Sciatic nerve (tissue), 2 donors: ENCODE data around the gene POLR3G. TPM values are rescaled to one million over a fixed set of nuclear protein-coding genes. Genes with fewer than 3 reads are reported as not detected.

Experiments used
- ATAC-seq: fragments of 200-7000 bp; cut with Tn5 transposase; one replicate; pipeline ENCODE4 v1.9.1; 2020; ENCODE audit warnings: mild to moderate bottlenecking, moderate library complexity
- DNase-seq: peaks from one replicate; pipeline ENCODE4 v3.0.0-alpha.2; 2020; ENCODE audit warnings: low spot score
- intact Hi-C: fragments of 100-400 bp; cut with DNase I; formaldehyde crosslinking; loops from one replicate; pipeline ENCODE4 v1.14.2; 2022
- total RNA-seq: library from RNA; stranded (reverse); fragmentation: NEBNext Ultra II Directional; extraction: Animal tissue kit (Norgen Biotek cat#: 25700); gene quantifications from one replicate; pipeline ENCODE4 v1.2.1, GENCODE V29; 2021
- donor health status: DM: no; HTN: no; CAD: no.
- donor health status: DM: no; HTN: no; CAD: no.

POLR3G gene
- total RNA-seq, result 5.6 TPM

DNA sequence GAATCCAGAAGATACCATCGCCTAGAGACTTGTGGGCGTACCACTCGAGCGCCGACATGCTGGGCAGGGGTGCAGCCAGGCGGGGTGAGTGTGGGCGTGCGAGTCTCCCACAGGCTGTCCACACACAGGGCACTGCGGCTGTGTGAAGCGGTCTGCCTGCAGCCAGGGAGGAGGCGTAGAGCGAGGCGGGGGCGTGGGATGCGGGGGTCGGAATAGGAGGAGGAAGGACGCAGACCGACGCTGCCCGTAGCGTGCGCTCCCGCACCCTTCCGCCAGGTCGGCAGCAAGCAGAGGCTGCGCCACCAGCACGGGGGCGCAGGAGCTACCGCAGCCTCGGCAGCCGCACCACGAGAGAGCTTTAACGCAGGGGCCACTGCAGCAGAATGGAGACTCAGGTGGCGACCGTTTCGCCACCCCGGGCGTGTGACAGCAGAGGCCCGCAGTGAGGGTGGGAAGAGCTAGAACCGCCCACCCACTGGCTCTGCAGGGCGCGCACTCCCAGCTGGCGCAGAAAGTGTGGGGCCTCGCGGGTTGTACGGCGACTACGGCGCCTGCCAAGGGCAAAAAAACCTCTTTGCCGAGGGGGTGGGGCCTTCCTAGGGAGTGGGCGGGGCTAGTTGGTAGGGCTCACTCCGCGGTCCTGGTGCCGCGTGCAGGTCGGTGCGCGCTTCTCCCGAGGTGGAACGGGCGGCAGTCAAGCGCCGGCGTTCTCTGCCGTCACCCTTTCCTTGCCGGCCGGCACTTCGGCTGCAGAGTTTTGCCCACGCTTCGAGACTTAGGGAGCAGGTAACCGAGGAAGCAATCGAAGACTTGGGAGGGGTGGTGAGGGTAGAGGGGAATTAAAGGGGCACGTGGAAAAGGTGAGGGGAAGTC is at the start of gene POLR3G, which contains the start of gene MBLAC2:
Gene POLR3G (plus strand): TSS at position 630 of the 873 bp plus-strand sequence. CDS start 10,704 bp downstream, outside the sequence.
Gene MBLAC2 (minus strand): TSS at position 537 of the 873 bp plus-strand sequence. CDS start 479 bp downstream, at position 58.
- DNase-seq (peak; percentile 96), ATAC-seq (peak; percentile 98)
- intact Hi-C loops, result no loop called here

DNA sequence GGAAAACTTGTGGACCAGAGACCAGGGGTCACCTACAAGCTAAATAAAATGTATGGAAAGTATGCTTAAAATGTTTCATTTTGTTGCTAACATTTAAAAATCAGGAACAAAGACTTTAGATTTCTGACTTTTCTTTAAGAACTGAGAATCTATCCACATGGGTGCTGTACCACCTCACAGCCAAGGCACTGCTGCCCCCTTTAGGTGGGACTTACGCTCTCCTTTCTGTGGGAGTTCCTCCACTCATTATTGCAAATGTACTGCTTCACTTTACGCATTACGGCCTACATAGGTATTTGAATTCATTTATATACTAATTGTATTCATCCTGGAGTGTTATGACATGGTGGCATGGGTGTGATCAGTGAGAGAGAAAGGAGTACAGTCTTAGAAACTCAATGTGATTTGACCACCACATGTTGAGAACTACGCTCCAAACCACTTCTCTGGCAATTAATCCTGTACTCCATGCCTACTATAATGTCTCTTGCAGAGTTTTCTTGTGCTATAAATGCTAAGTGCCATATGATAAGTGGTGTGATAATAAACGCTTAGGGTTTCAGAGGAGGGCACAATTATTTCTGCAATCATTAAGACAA is 40.4 kb upstream of the POLR3G start:
- intact Hi-C loops, result loop anchor here (10.0 kb wide), 1 partner anchor 341 kb away; no protein-coding TSS in a partner anchor
- ATAC-seq, result no peak
- no peak for DNase-seq

DNA sequence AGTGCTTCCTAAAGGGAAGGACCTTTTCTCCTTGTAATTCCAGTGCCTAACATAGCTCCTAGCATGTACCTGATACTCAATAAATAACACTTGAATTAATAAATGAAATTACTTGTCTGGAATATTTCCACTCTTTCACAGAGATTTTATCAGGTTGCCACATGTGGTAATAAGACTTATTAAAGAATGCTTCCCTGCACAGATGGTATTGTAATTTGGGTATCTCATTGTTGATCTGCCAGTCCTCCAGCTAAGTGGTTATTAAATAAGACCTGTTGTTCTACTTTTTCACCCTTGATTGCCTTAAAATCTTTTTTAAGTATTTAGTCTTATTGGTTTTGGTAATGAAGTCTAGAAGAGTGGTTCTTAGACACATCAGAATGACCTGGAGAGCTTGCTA is 37.0 kb upstream of the POLR3G start:
- DNase-seq (no peak), ATAC-seq (no peak)
- intact Hi-C loops, result loop anchor here (10.0 kb wide), 1 partner anchor 337 kb away; no protein-coding TSS in a partner anchor

DNA sequence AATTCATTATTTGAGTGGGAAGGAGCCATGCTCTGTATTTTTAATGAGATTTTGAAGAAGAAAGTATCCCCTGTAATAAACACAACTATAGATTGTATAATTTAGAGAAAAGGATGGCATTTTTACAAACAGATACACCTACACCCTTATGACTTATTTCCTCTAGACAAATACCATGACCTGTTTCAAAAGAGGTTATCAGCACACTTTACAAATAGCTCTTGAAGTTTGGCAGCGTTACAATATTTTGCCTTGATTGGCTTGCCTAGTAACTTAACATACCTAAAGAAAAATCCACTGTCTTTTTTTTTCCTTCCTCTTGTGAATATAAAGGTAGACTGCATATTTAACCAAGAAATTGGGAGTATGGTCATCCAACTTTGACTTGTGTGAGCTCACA is 36.6 kb upstream of the POLR3G start:
- no peak for ATAC-seq
- no peak for DNase-seq
- intact Hi-C loops, result loop anchor here (10.0 kb wide), 1 partner anchor 337 kb away; no protein-coding TSS in a partner anchor

- no peak for DNase-seq
- ATAC-seq, result no peak
- intact Hi-C loops, result loop anchor here (10.0 kb wide), 1 partner anchor 94 kb away; no protein-coding TSS in a partner anchor
Measured at GRCh38 chr5:90440644-90441043, 34.0 kb upstream of the POLR3G start.

- ATAC-seq, result no peak
- intact Hi-C loops, result loop anchor here (10.0 kb wide), 1 partner anchor 88 kb away; no protein-coding TSS in a partner anchor
- no peak for DNase-seq
Measured at GRCh38 chr5:90446961-90447360, 27.7 kb upstream of the POLR3G start.

GRCh38 chr5:90461288-90461687 is 13.4 kb upstream of the POLR3G start:
- intact Hi-C loops, result no loop called here
- no peak for DNase-seq
- ATAC-seq, result no peak

- ATAC-seq (no peak), DNase-seq (no peak)
- intact Hi-C loops, result no loop called here
Measured at GRCh38 chr5:90472783-90473395, 1.8 kb upstream of the POLR3G start.

GRCh38 chr5:90473396-90474234 is 1.0 kb upstream of the POLR3G start:
- ATAC-seq, result peak; percentile 61
- DNase-seq, result peak; percentile 76
- intact Hi-C loops, result no loop called here

- no peak for ATAC-seq
- no peak for DNase-seq
- intact Hi-C loops, result no loop called here
Measured at GRCh38 chr5:90475436-90475980, 844 bp downstream of the POLR3G start.

DNA sequence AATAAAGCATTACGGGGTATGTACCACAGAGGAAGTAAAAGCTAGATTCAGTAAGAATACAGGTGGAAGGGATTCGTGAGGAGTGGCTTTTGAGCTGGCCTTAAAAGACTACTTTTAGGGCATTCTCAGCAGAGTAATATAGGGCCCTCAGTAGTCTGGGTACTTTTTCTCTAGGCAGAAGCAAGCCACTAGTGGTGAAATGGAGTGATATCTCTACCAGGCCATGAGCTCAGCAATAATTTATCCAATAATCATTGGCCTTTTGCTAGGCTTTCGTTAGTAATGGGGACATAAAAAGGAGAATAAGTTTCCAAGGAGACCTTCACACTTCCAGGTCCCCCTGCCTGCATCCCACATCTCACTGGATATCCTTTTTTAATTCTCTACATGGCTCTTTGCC is 1.7 kb downstream of the POLR3G start:
- intact Hi-C loops, result no loop called here
- ATAC-seq (no peak), DNase-seq (no peak)

DNA sequence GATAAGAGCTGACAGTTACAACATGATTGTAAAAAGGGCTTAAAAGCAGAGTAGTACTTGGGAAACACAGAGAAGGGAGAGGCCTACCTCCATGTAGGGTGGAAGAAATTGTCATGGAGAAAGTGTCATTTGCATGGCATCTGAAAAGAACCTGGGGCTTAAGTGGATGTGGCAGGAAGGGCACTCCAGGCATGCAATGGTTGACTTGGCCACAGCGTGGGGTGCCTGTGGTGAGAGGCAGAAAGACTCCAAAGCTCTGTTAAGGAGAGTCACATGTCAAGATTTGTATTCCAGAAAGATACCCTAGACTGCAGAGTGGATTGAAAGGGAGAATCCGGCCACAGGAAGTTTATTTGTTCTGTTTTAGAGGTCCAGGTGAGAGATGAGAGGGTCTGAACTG is 2.4 kb downstream of the POLR3G start:
- DNase-seq (no peak), ATAC-seq (no peak)
- intact Hi-C loops, result no loop called here

- ATAC-seq (no peak), DNase-seq (no peak)
- intact Hi-C loops, result no loop called here
Measured at GRCh38 chr5:90477621-90478215, 3.1 kb downstream of the POLR3G start.

GRCh38 chr5:90479611-90480385 is 5.1 kb downstream of the POLR3G start:
- intact Hi-C loops, result no loop called here
- ATAC-seq, result no peak
- DNase-seq, result no peak

DNA sequence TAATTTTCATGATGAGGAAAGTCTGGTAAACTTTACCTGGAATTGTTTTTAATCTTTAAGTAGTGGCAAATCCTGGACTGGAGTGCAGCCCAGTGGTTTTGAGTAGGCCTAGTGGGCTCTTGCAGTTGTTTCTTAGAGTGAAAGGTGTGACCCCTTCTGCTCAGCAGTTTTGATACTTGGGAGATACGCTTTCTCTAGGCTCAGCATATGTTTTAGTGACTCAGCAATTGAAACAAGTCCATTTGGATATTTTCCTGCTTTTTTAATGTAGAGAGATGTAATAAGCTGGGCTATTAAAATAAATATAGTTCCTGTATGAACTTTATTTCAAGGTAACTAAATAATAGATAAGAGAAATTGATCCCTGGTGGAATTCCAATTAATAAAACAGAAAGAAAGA is 6.0 kb downstream of the POLR3G start:
- DNase-seq (no peak), ATAC-seq (no peak)
- intact Hi-C loops, result no loop called here

DNA sequence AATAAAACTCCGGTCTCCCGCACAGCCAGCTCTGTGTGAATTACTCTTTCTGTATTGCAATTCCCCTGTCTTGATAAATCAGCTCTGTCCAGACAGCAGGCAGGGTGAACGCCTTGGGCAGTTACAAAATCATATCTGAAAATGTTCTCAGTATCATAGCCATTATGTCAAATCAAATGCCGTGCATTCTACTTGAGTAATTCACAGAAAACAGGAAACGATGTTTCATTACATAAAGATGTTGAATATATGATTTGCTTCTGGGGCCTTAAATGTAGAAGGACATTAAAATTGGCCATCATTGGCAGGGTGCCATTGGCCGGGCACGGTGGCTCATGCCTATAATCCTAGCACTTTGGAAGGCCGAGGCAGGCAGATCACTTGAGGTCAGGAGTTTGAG is 8.5 kb downstream of the POLR3G start:
- intact Hi-C loops, result no loop called here
- no peak for DNase-seq
- ATAC-seq, result no peak

- intact Hi-C loops, result no loop called here
- ATAC-seq (no peak), DNase-seq (no peak)
Measured at GRCh38 chr5:90484540-90484939, 9.9 kb downstream of the POLR3G start.
